ENCODE measurements around the gene CHCHD6.

- TF ChIP-seq POLR2A (IDR thresholded peaks at IDR 0.05; ENCODE audit: low read length) (no peak), GATA1 (IDR thresholded peaks at IDR 0.05; ENCODE audit: low read depth, low read length) (no peak)
These were observed 235.7 kb downstream of the CHCHD6 start for GRCh38 chr3:126939733-126940132.

All from erythroblast (primary cell).